CD4-positive, alpha-beta T cell treated with Interleukin-2 at 100 ng/mL for 4 hours (primary cell): ENCODE measurements around the gene AGAP1.
"Not testable (repeated sequence)": the region's sequence is repeated elsewhere in the genome, so short reads cannot be mapped to it uniquely, and the experiment has no call there.

ENCODE experiments used
- DNase-seq: peaks from one replicate; pipeline ENCODE4 v3.0.0-alpha.2; 2020; ENCODE audit warnings: low spot score

The AGAP1 gene

GRCh38 chr2:236073867-236074655, 580.2 kb downstream of the AGAP1 start:
- DNase-seq, result no peak

- DNase-seq, result no peak
These were observed 582.0 kb downstream of the AGAP1 start for GRCh38 chr2:236075802-236076201.

- no peak for DNase-seq
These were observed 584.7 kb downstream of the AGAP1 start for GRCh38 chr2:236078297-236079255.

DNA sequence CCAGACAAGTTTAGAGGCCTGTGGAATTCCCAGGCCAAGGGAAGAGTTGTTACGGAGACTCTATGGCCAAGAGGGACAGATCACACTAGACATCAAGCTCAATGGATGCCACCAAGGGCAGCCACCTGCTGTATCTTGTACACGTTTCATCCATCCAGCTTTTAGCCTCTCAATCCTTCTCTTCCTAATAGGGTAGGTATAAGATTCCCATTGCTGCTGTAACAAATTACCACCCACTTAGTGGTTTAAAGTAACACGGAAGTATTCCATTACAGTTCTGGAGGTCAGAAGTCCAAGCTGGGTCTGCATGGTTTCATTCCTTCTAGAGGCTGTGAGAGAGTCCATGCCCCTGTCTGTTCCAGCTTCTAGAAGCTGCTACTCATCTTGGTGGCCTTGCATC, 586.6 kb downstream of the AGAP1 start:
- DNase-seq, result no peak

GRCh38 chr2:236081171-236081570, 587.3 kb downstream of the AGAP1 start:
- no peak for DNase-seq

- DNase-seq, result no peak
These were observed 588.2 kb downstream of the AGAP1 start for GRCh38 chr2:236082061-236082460.

DNA sequence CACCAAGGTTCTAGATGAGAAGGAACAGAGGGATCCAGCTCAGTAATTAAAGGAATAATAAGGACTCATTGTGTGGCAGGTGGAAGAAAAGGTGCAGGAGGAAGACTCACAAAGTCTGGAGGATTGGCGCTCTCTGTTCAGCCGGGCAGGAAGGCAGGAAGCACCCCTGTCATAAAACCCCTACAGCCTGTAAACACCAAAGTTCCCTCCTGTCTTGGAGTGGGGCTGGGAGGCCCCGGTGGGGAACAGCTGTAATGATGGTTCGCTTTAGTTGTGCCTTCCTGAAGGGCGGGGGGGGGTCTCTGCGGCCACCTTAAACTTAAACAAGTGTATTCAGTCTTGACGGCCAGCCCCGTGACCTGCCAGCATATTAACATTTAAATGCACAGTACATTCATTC, 590.1 kb downstream of the AGAP1 start:
- DNase-seq, result no peak

DNA sequence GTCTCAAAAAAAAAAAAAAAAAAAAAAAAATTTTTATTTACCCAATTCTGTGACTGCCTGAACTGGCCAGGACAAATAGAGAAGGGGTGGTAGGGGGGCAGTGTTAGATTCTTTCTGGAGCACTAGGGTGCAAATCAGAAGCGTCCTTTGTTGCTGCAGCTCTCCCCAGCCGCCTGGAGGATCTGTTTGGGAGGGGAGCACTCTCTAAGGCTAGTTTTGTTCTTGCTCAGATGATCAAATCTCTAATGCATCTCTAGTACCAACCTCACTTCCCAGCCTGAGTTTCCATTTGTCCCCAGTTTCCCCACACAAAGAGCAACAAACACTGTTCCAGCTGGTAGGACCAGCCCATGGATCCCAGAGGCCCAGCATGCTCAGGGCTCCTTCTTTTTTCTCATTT, 591.4 kb downstream of the AGAP1 start:
- no peak for DNase-seq

GRCh38 chr2:236085647-236086046, 591.8 kb downstream of the AGAP1 start:
- DNase-seq, result no peak

DNA sequence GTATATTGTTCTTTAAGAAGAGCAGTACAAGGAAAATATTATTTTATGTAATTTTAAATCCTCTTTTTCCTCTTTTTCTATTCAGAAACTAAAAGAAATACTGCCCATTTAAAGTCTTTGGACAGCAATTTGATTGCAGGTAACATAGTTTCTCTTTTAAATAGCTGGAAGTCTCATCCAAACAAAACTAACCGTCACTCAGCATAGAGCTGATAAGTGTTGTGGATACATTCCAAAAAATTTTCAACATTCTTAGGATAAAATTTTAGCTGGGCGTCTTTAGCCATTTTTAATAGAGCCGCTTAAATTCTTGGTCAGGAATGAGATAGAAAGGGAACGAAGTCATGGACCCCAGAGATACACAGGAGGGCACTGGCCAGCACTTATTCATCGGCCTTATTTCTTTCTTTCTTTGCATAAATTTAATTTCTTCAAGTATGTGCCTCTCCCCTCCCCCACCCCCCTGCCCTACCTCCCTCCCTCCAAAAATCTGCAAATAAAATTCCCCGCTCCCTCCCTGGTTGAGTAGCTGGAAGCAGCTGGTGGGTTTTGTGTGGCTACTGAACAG, 592.6 kb downstream of the AGAP1 start:
- no peak for DNase-seq

DNA sequence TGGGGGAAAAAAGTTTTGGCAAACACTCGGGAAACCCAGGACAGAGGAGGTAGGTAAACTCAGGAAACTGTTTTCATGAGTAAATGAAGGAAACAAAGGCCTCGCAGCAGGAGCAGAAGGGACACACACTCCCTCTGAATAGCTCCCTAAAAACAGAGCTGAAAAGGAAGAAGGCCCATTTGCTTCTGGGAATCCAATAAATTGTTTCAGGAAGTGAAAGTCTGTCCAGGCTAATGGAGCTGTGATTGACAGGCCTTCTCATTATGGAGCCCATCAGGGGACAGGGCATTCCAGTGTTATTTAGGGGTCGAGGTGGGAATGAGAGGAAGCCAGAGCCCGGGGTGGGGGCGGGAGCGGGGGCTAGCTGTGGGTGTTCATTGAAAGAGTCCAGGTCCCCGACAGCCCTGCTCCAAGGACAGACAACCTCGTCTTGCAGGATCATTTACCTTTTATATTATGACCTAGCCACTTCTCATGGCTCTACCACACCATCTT, 593.2 kb downstream of the AGAP1 start:
- DNase-seq, result no peak

GRCh38 chr2:236088368-236089057, 594.7 kb downstream of the AGAP1 start:
- no peak for DNase-seq

GRCh38 chr2:236089271-236090026, 595.6 kb downstream of the AGAP1 start:
- no peak for DNase-seq

DNA sequence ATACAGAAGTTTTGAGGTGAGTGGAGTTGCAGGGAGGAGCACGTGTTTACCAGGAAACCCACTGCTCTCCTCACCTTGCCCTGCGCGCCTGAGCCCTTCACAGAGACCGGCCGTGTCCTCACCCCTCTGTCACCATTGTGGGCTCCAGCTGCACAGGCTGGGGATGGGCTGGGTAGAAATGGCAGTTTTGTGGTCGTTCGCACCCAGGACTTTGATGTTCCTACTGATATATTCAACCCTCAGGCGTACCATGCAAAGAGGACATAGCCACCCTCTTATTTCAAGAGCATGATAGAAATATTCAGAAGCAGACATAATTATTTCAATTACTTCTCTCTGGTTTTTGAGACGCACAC, 596.2 kb downstream of the AGAP1 start:
- DNase-seq, result no peak

- DNase-seq, result not testable (repeated sequence)
These were observed 597.0 kb downstream of the AGAP1 start for GRCh38 chr2:236090826-236091225.

GRCh38 chr2:236092714-236093113, 598.9 kb downstream of the AGAP1 start:
- DNase-seq, result no peak

DNA sequence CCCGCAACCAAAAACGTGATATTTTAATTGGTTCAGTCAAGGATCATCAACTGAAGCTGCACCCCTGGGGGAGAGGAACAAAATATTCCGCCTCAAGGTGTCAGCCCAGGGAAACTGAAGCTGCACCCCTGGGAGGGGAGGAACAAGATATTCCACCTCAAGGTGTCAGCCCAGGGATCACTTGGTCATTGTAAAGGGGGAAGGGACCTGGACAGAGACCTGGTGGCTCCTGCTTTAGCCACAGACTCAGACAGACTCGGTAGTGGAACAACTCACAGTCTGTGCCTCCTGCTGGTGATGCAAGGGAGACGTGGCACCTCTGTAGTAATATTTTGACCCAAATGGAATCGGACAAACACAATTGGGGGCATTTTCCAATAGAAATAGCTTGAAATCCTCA, 599.3 kb downstream of the AGAP1 start:
- no peak for DNase-seq

- no peak for DNase-seq
These were observed 601.7 kb downstream of the AGAP1 start for GRCh38 chr2:236095504-236095903.

GRCh38 chr2:236101311-236101950, 607.6 kb downstream of the AGAP1 start:
- DNase-seq, result no peak

- no peak for DNase-seq
These were observed 609.1 kb downstream of the AGAP1 start for GRCh38 chr2:236102971-236103370.

GRCh38 chr2:236103981-236104380, 610.1 kb downstream of the AGAP1 start:
- no peak for DNase-seq
